Endothelial cell (in vitro differentiated cells): ENCODE results near the gene PSMB10. TPM values are rescaled to one million over a fixed set of nuclear protein-coding genes. Genes with fewer than 3 reads are reported as not detected.

ENCODE experiments used
- DNase-seq: peaks from one replicate; pipeline ENCODE4 v3.0.0; 2021; ENCODE audit warnings: low spot score
- H3K27ac Mint-ChIP-seq: one replicate; pipeline ENCODE4 v1.8.0; 2021; ENCODE audit warnings: mixed read lengths, inconsistent platforms; ENCODE audit not compliant: unreplicated experiment
- H3K27me3 Mint-ChIP-seq: one replicate; pipeline ENCODE4 v1.8.0; 2021; ENCODE audit warnings: mild to moderate bottlenecking, moderate library complexity, mixed read lengths, inconsistent platforms; ENCODE audit not compliant: unreplicated experiment
- H3K36me3 Mint-ChIP-seq: one replicate; pipeline ENCODE4 v1.8.0; 2021; ENCODE audit warnings: mild to moderate bottlenecking, low read depth, mixed read lengths, inconsistent platforms; ENCODE audit not compliant: unreplicated experiment
- H3K4me1 Mint-ChIP-seq: one replicate; pipeline ENCODE4 v1.8.0; 2021; ENCODE audit warnings: mild to moderate bottlenecking, mixed read lengths, inconsistent platforms; ENCODE audit not compliant: unreplicated experiment
- H3K4me3 Mint-ChIP-seq: one replicate; pipeline ENCODE4 v1.8.0; 2021; ENCODE audit warnings: mild to moderate bottlenecking, mixed read lengths, inconsistent platforms; ENCODE audit not compliant: unreplicated experiment
- H3K9me3 Mint-ChIP-seq: one replicate; pipeline ENCODE4 v1.8.0; 2021; ENCODE audit warnings: mixed read lengths, inconsistent platforms; ENCODE audit not compliant: unreplicated experiment
- CTCF ChIP-seq: fragments of 200-600 bp; sonication (generic); IDR thresholded peaks from one replicate; pipeline ENCODE4 v1.5.0; 2021; ENCODE audit warnings: antibody characterized with exemption; ENCODE audit not compliant: unreplicated experiment
- total RNA-seq: library from RNA; stranded (reverse); fragmentation: NEBNext Ultra II Directional; extraction: Animal tissue kit (Norgen Biotek cat#: 25700); gene quantifications from one replicate; pipeline ENCODE4 v1.2.1, GENCODE V29; 2021; ENCODE audit not compliant: unreplicated experiment

PSMB10 gene
- total RNA-seq, 1 donor from 2014 or later, result 15.3 TPM

DNA sequence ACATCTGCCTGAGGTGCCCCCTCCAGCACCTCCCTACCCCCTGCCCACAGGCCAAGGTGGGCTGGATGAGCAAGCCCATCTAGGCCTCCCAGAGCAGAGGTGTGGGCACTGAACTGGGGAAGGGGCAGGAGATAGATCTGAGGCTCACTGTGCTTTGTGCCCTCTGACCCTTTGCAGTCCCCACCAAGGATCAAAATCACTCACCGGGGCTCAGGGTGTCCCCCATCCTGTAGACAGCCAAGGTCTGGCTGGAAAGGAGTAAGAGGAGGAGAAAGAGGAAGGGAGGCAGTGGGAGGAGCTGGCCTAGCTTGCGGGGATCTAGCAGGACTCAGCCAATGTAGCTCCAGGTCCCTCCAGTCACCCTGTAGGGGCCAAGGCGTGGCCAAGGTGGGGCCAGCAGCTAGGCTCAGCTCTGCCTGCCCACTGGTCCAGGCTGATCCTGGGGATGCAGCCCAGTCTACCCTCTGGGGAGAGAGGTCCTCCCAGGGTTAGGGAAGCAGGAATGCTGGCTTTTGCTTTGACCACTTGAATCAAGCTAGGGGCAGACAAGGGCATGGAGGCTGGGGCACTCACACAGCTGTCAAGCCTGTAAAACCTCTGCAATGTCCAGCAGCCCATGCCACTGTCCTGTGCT is 30.0 kb upstream of the PSMB10 start:
- no peak for DNase-seq
- no peak for TF ChIP-seq CTCF
- Mint-ChIP-seq H3K27me3 (peaks cover 29% of the 10 kb centered on the region), H3K4me1 (peaks cover 28% of the 10 kb centered on the region), H3K27ac (peak overlapping the region; percentile 38), H3K4me3 (peak overlapping the region; percentile 99), H3K9me3 (no peaks in the 10 kb centered on the region), H3K36me3 (peaks cover 25% of the 10 kb centered on the region)

GRCh38 chr16:67965668-67966548 is 29.3 kb upstream of the PSMB10 start:
- Mint-ChIP-seq H3K27me3 (peaks cover 29% of the 10 kb centered on the region), H3K27ac (peak overlapping the region; percentile 38), H3K9me3 (no peaks in the 10 kb centered on the region), H3K4me3 (peak overlapping the region; percentile 99), H3K36me3 (peaks cover 25% of the 10 kb centered on the region), H3K4me1 (peaks cover 28% of the 10 kb centered on the region)
- no peak for TF ChIP-seq CTCF
- no peak for DNase-seq

DNA sequence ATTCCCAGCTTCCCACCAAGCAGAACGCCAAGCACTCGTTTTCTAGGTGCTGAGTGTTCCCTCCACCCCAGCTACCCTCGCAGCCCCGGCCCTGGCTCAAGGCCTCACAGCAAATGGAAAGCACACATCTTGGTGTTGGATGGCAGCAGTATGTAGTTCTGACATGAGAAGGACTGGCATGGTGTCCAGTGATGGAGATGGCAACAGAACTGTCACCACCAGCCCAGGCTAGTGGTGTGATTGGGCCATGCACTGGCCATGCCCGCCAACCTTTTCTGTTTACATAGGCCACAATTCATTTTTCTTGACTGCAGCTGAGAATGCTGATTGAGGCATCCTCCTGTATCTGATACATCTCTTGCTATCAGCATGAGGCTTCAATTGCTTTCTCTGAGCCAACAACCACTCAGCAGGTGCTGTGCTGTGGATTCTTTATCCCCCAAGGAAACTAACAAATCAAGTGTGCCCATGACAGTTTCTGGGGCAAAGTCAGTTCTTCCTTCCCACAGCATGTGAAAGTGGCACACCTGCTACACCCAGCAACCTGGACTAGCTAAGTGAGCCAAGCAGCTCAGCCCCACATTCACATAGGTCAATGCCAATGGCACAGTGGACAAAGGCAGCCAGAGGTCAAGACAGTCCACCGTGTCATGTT is 28.0 kb upstream of the PSMB10 start:
- peaks cover 30% of the 10 kb centered on the region for H3K36me3 Mint-ChIP-seq
- peaks cover 26% of the 10 kb centered on the region for H3K27me3 Mint-ChIP-seq
- H3K9me3 Mint-ChIP-seq, result no peaks in the 10 kb centered on the region
- peaks cover 28% of the 10 kb centered on the region for H3K4me1 Mint-ChIP-seq
- no peak for DNase-seq
- TF ChIP-seq CTCF, result no peak
- H3K27ac Mint-ChIP-seq, result no peak overlapping the region
- H3K4me3 Mint-ChIP-seq, result no peak overlapping the region

DNA sequence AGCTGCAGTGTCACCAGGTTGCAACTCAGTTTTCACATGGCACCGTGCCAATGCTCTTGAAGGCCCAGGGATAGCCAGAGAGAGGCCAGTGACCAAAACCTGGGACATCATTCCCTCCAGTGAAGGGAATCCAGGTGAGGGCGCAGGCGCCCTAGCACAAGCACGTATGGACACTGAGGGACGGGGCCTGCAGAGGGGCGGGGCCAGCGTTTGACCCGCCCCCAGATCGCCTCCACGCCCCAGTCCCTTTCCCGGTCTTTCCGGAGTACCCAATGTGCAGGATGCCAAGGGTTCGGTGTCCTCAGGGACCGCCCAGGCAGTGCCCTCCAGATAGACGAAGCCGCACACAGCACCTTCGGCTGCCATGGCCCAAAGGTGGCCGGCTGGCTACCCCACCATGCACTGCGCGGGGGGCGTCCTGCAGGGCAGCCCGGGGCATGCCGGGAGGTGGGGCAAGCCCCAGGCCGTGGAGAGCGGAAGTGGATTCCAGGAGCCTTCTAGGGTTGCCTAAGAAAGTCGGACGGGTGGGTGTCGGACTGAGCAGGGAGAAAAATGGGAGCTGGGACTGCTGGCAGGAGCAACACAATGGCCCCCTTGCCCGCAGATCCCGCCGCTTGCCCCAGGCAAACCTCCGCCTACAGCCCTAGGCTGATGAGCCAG is 27.1 kb upstream of the PSMB10 start:
- H3K36me3 Mint-ChIP-seq, result peaks cover 27% of the 10 kb centered on the region
- no peaks in the 10 kb centered on the region for H3K9me3 Mint-ChIP-seq
- TF ChIP-seq CTCF, result no peak
- peaks cover 23% of the 10 kb centered on the region for H3K27me3 Mint-ChIP-seq
- no peak overlapping the region for H3K4me3 Mint-ChIP-seq
- H3K4me1 Mint-ChIP-seq, result peaks cover 25% of the 10 kb centered on the region
- H3K27ac Mint-ChIP-seq, result no peak overlapping the region
- DNase-seq, result no peak
